Measurements from ENCODE around the gene SCAPER.
"Not testable (repeated sequence)": the region's sequence is repeated elsewhere in the genome, so short reads cannot be mapped to it uniquely, and the experiment has no call there.

Gene SCAPER

GRCh38 chr15:76850367-76850766 is 54.8 kb downstream of the SCAPER start:
- not testable (repeated sequence) for DNase-seq (ENCODE audit: low read depth)

- DNase-seq (ENCODE audit: low read depth) = no peak
These were observed 58.4 kb downstream of the SCAPER start for GRCh38 chr15:76846782-76847181.

GRCh38 chr15:76844096-76844495 is 61.0 kb downstream of the SCAPER start:
- no peak for DNase-seq (ENCODE audit: low read depth)

- DNase-seq (ENCODE audit: low read depth) = no peak
These were observed 61.9 kb downstream of the SCAPER start for GRCh38 chr15:76843269-76843668.

GRCh38 chr15:76840830-76841460 is 64.2 kb downstream of the SCAPER start:
- DNase-seq (ENCODE audit: low read depth) = no peak

- no peak for DNase-seq (ENCODE audit: low read depth)
These were observed 66.0 kb downstream of the SCAPER start for GRCh38 chr15:76839173-76839572.

GRCh38 chr15:76837474-76837873 is 67.7 kb downstream of the SCAPER start:
- no peak for DNase-seq (ENCODE audit: low read depth)

GRCh38 chr15:76829939-76830338 is 75.2 kb downstream of the SCAPER start:
- DNase-seq (ENCODE audit: low read depth) = no peak

- no peak for DNase-seq (ENCODE audit: low read depth)
These were observed 81.2 kb downstream of the SCAPER start for GRCh38 chr15:76823890-76824289.

- DNase-seq (ENCODE audit: low read depth) = no peak
These were observed 81.8 kb downstream of the SCAPER start for GRCh38 chr15:76823303-76823702.

GRCh38 chr15:76818926-76819325 is 86.2 kb downstream of the SCAPER start:
- not testable (repeated sequence) for DNase-seq (ENCODE audit: low read depth)

GRCh38 chr15:76815421-76815820 is 89.7 kb downstream of the SCAPER start:
- no peak for DNase-seq (ENCODE audit: low read depth)

- no peak for DNase-seq (ENCODE audit: low read depth)
These were observed 92.8 kb downstream of the SCAPER start for GRCh38 chr15:76812381-76812780.

- no peak for DNase-seq (ENCODE audit: low read depth)
These were observed 95.6 kb downstream of the SCAPER start for GRCh38 chr15:76809412-76810103.

GRCh38 chr15:76803049-76803571 is 102.0 kb downstream of the SCAPER start:
- no peak for DNase-seq (ENCODE audit: low read depth)

GRCh38 chr15:76802411-76802810 is 102.7 kb downstream of the SCAPER start:
- no peak for DNase-seq (ENCODE audit: low read depth)

GRCh38 chr15:76799760-76800159 is 105.4 kb downstream of the SCAPER start:
- no peak for DNase-seq (ENCODE audit: low read depth)

- DNase-seq (ENCODE audit: low read depth) = no peak
These were observed 109.9 kb downstream of the SCAPER start for GRCh38 chr15:76795217-76795616.

GRCh38 chr15:76793162-76793561 is 112.0 kb downstream of the SCAPER start:
- DNase-seq (ENCODE audit: low read depth) = no peak

GRCh38 chr15:76791511-76791910 is 113.6 kb downstream of the SCAPER start:
- DNase-seq (ENCODE audit: low read depth) = no peak

GRCh38 chr15:76787273-76787672 is 117.9 kb downstream of the SCAPER start:
- no peak for DNase-seq (ENCODE audit: low read depth)

- no peak for DNase-seq (ENCODE audit: low read depth)
These were observed 128.2 kb downstream of the SCAPER start for GRCh38 chr15:76776969-76777368.

- DNase-seq (ENCODE audit: low read depth) = no peak
These were observed 128.7 kb downstream of the SCAPER start for GRCh38 chr15:76776480-76776879.

GRCh38 chr15:76773234-76773633 is 131.9 kb downstream of the SCAPER start:
- DNase-seq (ENCODE audit: low read depth) = no peak
